ENCODE data around the gene CAMTA1. TPM values are rescaled to one million over a fixed set of nuclear protein-coding genes. Genes with fewer than 3 reads are reported as not detected.

CAMTA1 gene
- total and polyA plus RNA-seq, 2 experiments from 2014 or later, result 89.0 to 145 TPM

DNA sequence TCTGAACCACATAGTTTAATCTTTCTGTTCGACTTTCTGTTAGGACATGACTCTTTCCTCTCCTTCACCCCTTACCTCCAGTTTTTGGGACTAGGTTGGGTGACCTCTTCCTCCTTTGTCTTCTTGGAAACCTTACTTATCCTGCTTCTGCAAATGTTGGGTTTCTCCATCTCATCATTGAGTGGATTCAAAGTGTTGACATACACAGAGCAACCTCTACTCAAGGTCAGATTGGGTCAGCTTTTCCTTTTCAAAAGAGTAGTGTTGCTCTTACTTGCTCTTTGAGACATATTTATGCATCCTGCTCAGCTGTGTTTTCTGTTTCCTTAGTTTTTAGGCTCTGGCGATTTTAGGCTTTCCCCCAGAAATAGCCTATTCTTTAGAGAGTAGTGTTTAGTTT lies 3.7 kb downstream of the CAMTA1 start:
- no peak overlapping the region for H3K4me2 ChIP-seq
- peaks cover 4% of the 10 kb centered on the region for H3K4me1 ChIP-seq (ENCODE audit: insufficient read depth)
- peaks cover 47% of the 10 kb centered on the region for H4K20me1 ChIP-seq (ENCODE audit: insufficient read depth, poor library complexity, severe bottlenecking)
- 96% methylated on average over 2 of the region's 2 CpGs for WGBS (ENCODE audit: low lambda C conversion rate, missing lambda C conversion rate)
- no peak for DNase-seq (ENCODE audit: low spot score)
- no peaks in the 10 kb centered on the region for H3K27me3 ChIP-seq
- no peak overlapping the region for H3K4me3 ChIP-seq
- H3K36me3 ChIP-seq (replicated peaks; ENCODE audit: insufficient read depth, low read depth), result no peaks in the 10 kb centered on the region
- no peak overlapping the region for H3K27ac ChIP-seq
- H3K79me2 ChIP-seq, result peaks cover 81% of the 10 kb centered on the region
- no peaks in the 10 kb centered on the region for H3K9me2 ChIP-seq (replicated peaks; ENCODE audit: insufficient read depth)
- no peaks in the 10 kb centered on the region for H3K9me3 ChIP-seq (ENCODE audit: low read depth)
- no peak overlapping the region for H2AFZ ChIP-seq
- no peak for TF ChIP-seq EZH2 (IDR thresholded peaks at IDR 0.05; ENCODE audit: borderline replicate concordance)
- no peak for TF ChIP-seq EZH2phosphoT487 (IDR thresholded peaks at IDR 0.05; ENCODE audit: low read depth, severe bottlenecking, unreplicated experiment)
- TF ChIP-seq, protein P1, sequence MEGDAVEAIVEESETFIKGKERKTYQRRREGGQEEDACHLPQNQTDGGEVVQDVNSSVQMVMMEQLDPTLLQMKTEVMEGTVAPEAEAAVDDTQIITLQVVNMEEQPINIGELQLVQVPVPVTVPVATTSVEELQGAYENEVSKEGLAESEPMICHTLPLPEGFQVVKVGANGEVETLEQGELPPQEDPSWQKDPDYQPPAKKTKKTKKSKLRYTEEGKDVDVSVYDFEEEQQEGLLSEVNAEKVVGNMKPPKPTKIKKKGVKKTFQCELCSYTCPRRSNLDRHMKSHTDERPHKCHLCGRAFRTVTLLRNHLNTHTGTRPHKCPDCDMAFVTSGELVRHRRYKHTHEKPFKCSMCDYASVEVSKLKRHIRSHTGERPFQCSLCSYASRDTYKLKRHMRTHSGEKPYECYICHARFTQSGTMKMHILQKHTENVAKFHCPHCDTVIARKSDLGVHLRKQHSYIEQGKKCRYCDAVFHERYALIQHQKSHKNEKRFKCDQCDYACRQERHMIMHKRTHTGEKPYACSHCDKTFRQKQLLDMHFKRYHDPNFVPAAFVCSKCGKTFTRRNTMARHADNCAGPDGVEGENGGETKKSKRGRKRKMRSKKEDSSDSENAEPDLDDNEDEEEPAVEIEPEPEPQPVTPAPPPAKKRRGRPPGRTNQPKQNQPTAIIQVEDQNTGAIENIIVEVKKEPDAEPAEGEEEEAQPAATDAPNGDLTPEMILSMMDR (IDR thresholded peaks at IDR 0.05; ENCODE audit: poor library complexity), result no peak

DNA sequence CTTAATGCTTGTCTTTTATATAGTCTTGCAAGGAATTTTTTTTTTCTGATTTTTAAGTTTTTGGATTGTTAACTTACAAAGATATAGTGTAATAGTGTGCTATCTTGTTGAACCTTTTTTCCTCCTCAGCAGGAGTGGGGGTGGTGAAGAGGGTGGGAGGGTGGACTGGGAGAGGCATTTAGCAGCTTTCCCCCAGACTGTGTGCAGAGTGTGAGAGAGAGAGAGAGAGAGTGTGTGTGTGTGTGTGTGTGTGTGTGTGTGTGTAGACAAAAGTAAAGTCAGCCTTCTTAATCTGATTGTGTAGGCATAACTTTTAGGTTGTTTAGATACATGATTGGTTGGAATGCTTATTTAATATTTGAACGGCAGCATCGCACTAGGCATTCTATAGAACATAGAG lies 4.9 kb downstream of the CAMTA1 start:
- WGBS (ENCODE audit: low lambda C conversion rate, missing lambda C conversion rate), result 92% methylated on average over 2 of the region's 2 CpGs
- H3K79me2 ChIP-seq, result peaks cover 90% of the 10 kb centered on the region
- no peak overlapping the region for H3K27ac ChIP-seq
- H3K4me2 ChIP-seq, result no peak overlapping the region
- TF ChIP-seq EZH2 (IDR thresholded peaks at IDR 0.05; ENCODE audit: borderline replicate concordance) (no peak), EZH2phosphoT487 (IDR thresholded peaks at IDR 0.05; ENCODE audit: low read depth, severe bottlenecking, unreplicated experiment) (no peak)
- TF ChIP-seq, protein P1 (IDR thresholded peaks at IDR 0.05; ENCODE audit: poor library complexity), result no peak
- no peak overlapping the region for H3K4me3 ChIP-seq
- H3K36me3 ChIP-seq (replicated peaks; ENCODE audit: insufficient read depth, low read depth), result no peaks in the 10 kb centered on the region
- H2AFZ ChIP-seq, result no peak overlapping the region
- no peaks in the 10 kb centered on the region for H3K9me3 ChIP-seq (ENCODE audit: low read depth)
- no peak for DNase-seq (ENCODE audit: low spot score)
- peaks cover 50% of the 10 kb centered on the region for H4K20me1 ChIP-seq (ENCODE audit: insufficient read depth, poor library complexity, severe bottlenecking)
- H3K4me1 ChIP-seq (ENCODE audit: insufficient read depth), result peaks cover 4% of the 10 kb centered on the region
- H3K9me2 ChIP-seq (replicated peaks; ENCODE audit: insufficient read depth), result no peaks in the 10 kb centered on the region
- no peaks in the 10 kb centered on the region for H3K27me3 ChIP-seq

DNA sequence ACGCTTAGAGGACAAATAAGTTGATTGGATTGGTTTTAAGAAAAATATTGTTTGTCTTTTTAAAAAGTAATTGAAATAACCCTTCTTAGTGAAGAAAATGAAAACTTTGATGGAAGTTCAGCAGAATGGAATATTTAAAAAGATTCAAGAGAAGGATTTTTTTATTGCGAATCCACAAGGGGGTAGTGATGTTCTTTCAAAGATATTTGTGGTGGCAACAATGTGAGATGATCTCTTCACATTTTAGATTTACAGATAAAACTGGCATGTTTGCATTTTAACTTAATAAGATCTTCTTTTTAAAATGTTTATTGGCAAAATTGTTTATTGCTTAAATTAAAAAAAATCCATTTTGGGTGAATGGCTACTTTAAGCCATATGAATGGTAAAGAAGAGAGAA lies 8.9 kb downstream of the CAMTA1 start:
- TF ChIP-seq, protein P1 (IDR thresholded peaks at IDR 0.05; ENCODE audit: poor library complexity), result peak; percentile 55
- TF ChIP-seq EZH2phosphoT487 (IDR thresholded peaks at IDR 0.05; ENCODE audit: low read depth, severe bottlenecking, unreplicated experiment) (no peak), EZH2 (IDR thresholded peaks at IDR 0.05; ENCODE audit: borderline replicate concordance) (no peak)
- Histone ChIP-seq H2AFZ (no peak overlapping the region), H3K9me3 (ENCODE audit: low read depth) (no peaks in the 10 kb centered on the region), H3K36me3 (replicated peaks; ENCODE audit: insufficient read depth, low read depth) (no peaks in the 10 kb centered on the region), H3K4me3 (no peak overlapping the region), H3K9me2 (replicated peaks; ENCODE audit: insufficient read depth) (no peaks in the 10 kb centered on the region), H3K4me1 (ENCODE audit: insufficient read depth) (peaks cover 5% of the 10 kb centered on the region), H3K79me2 (peaks cover 86% of the 10 kb centered on the region), H3K27ac (no peak overlapping the region), H3K27me3 (no peaks in the 10 kb centered on the region), H3K4me2 (no peak overlapping the region), H4K20me1 (ENCODE audit: insufficient read depth, poor library complexity, severe bottlenecking) (peaks cover 28% of the 10 kb centered on the region)
- DNase-seq (ENCODE audit: low spot score), result peak; percentile 47
- WGBS (ENCODE audit: low lambda C conversion rate, missing lambda C conversion rate), result 95% methylated on average over 2 of the region's 2 CpGs

DNA sequence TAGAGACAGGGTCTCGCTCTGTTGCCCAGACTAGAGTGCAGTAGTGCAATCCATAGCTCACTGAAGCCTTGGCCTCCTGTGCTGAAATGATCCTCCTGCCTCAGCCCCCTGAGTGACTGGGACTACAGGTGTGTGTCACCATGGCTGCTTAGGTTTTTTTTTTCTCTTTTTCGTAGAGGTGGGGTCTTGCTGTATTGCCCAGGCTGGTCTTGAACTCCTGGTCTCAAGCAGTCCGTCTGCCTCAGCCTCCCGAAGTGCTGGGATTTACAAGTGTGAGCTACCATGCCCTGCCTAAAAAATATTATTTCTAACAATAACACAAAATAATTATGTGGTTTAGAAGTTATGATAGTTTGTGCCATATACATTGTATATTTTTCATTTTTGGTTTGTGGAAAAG lies 9.9 kb downstream of the CAMTA1 start:
- Histone ChIP-seq H3K9me3 (ENCODE audit: low read depth) (no peaks in the 10 kb centered on the region), H4K20me1 (ENCODE audit: insufficient read depth, poor library complexity, severe bottlenecking) (peaks cover 20% of the 10 kb centered on the region), H3K36me3 (replicated peaks; ENCODE audit: insufficient read depth, low read depth) (no peaks in the 10 kb centered on the region), H3K79me2 (peaks cover 86% of the 10 kb centered on the region), H3K4me1 (ENCODE audit: insufficient read depth) (peaks cover 5% of the 10 kb centered on the region), H3K27me3 (no peaks in the 10 kb centered on the region), H2AFZ (no peak overlapping the region), H3K4me3 (no peak overlapping the region), H3K9me2 (replicated peaks; ENCODE audit: insufficient read depth) (no peaks in the 10 kb centered on the region), H3K27ac (peak overlapping the region; percentile 1), H3K4me2 (no peak overlapping the region)
- no peak for DNase-seq (ENCODE audit: low spot score)
- WGBS (ENCODE audit: low lambda C conversion rate, missing lambda C conversion rate), result 93% methylated on average over 4 of the region's 4 CpGs
- TF ChIP-seq EZH2 (IDR thresholded peaks at IDR 0.05; ENCODE audit: borderline replicate concordance), result no peak
- TF ChIP-seq, protein P1 (IDR thresholded peaks at IDR 0.05; ENCODE audit: poor library complexity), result no peak
- no peak for TF ChIP-seq EZH2phosphoT487 (IDR thresholded peaks at IDR 0.05; ENCODE audit: low read depth, severe bottlenecking, unreplicated experiment)

Data from hepatocyte (in vitro differentiated cells).